Stimulated activated naive B cell treated with anti-CD40 and anti-IgM and Interleukin-4, amounts not matched to agents 10 μg/mL and 1 μg/mL and 100 μg/mL, for 72 hours (primary cell): Measurements from ENCODE around the gene EML5.

Experiments used
- ATAC-seq, 2 donors: fragments of 150-1000 bp; cut with Tn5 transposase; replicated peaks; 2 replicates each; pipeline ENCODE4 v1.10.0; 2021; ENCODE audit warnings: moderate library complexity in 1 of 2
- DNase-seq: peaks from one replicate; pipeline ENCODE4 v3.0.0; 2021
- H3K27ac Mint-ChIP-seq: one replicate; pipeline ENCODE4 v1.8.0; 2022; ENCODE audit warnings: mild to moderate bottlenecking, mixed read lengths
- H3K27me3 Mint-ChIP-seq, 2 donors: one replicate each; pipeline ENCODE4 v1.8.0; 2022; ENCODE audit warnings: mixed read lengths in 2 of 2
- H3K36me3 Mint-ChIP-seq, 2 donors: one replicate each; pipeline ENCODE4 v1.8.0; 2022; ENCODE audit warnings: mixed read lengths in 2 of 2, mild to moderate bottlenecking in 1 of 2
- H3K4me1 Mint-ChIP-seq, 2 donors: one replicate each; pipeline ENCODE4 v1.8.0; 2022; ENCODE audit warnings: mixed read lengths in 2 of 2, mild to moderate bottlenecking in 1 of 2
- H3K4me3 Mint-ChIP-seq, 2 donors: one replicate each; pipeline ENCODE4 v1.8.0; 2022; ENCODE audit warnings: mild to moderate bottlenecking in 2 of 2, mixed read lengths in 2 of 2, moderate library complexity in 1 of 2
- H3K9me3 Mint-ChIP-seq, 2 donors: one replicate each; pipeline ENCODE4 v1.8.0; 2022; ENCODE audit warnings: mixed read lengths in 2 of 2, mild to moderate bottlenecking in 1 of 2

Gene EML5

DNA sequence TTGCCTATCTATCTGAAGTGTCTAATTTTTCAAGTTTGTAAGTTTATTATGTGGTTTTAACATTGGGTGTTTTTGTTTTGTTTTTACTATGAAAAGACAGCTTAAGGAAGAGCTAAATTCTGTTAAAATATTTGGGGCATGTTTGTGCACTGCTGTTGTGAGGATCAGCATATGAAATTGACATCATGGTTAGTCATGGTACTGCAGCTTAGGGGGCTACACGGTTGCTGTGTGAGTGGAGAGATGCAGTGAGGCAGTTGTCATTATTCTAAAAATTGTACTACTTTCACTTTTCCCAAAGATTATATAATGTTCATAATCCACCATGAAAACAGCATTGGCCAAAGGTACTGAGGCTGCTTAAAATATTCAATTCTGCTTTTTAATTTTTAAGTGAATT is 180.9 kb downstream of the EML5 start:
- DNase-seq (no peak), ATAC-seq (no peak)
- Mint-ChIP-seq H3K27ac (peak overlapping the region; percentile 1), H3K9me3 (no peaks in the 10 kb centered on the region), H3K36me3 (peaks cover 44 to 61% of the 10 kb centered on the region in 2 donors), H3K4me1 (peaks cover 9 to 12% of the 10 kb centered on the region in 2 donors), H3K4me3 (no peak overlapping the region), H3K27me3 (no peaks in the 10 kb centered on the region)

DNA sequence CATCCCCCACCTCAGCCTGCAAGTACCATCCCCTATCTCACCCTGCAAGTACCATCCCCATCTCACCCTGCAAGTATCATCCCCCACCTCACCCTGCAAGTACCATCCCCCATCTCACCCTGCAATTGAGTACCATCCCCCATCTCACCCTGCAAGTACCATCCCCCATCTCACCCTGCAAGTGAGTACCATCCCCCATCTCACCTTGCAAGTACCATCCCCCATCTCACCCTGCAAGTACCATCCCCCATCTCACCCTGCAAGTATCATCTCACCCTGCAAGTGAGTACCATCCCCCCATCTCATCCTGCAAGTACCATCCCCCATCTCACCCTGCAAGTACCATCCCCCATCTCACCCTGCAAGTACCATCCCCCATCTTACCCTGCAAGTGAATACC is 184.9 kb downstream of the EML5 start:
- peaks cover 4% of the 10 kb centered on the region in 2 donors for H3K4me1 Mint-ChIP-seq
- ATAC-seq (no peak), DNase-seq (no peak)
- H3K36me3 Mint-ChIP-seq: peaks cover 63 to 84% of the 10 kb centered on the region in 2 donors
- no peaks in the 10 kb centered on the region for H3K27me3 Mint-ChIP-seq
- H3K9me3 Mint-ChIP-seq: no peaks in the 10 kb centered on the region
- H3K27ac Mint-ChIP-seq: no peak overlapping the region
- H3K4me3 Mint-ChIP-seq: no peak overlapping the region

DNA sequence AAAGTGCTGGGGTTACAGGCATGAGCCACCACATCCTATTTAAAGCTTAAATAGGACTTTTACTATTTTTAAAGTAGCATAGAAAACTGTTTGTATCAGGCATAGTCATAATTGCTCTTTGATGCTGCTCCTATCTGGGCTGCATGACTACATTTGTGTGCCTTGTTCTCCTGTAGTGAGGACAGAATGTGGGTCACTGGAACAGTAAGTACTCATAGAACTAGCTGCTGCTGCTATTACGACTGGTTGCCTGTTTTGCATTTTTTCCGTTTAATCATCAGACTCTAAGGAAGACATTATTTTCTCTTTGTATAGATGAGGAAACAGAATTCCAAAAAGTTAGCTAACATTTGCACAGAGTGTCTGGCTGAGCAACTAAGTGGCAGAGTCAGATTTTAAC is 187.2 kb downstream of the EML5 start:
- DNase-seq (no peak), ATAC-seq (peak in 1 of 2 donors; percentile 57)
- no peaks in the 10 kb centered on the region for H3K27me3 Mint-ChIP-seq
- no peak overlapping the region for H3K27ac Mint-ChIP-seq
- H3K4me3 Mint-ChIP-seq: no peak overlapping the region
- H3K4me1 Mint-ChIP-seq: peaks cover 6 to 7% of the 10 kb centered on the region in 2 donors
- H3K9me3 Mint-ChIP-seq: no peaks in the 10 kb centered on the region
- H3K36me3 Mint-ChIP-seq: peaks cover 67 to 81% of the 10 kb centered on the region in 2 donors

DNA sequence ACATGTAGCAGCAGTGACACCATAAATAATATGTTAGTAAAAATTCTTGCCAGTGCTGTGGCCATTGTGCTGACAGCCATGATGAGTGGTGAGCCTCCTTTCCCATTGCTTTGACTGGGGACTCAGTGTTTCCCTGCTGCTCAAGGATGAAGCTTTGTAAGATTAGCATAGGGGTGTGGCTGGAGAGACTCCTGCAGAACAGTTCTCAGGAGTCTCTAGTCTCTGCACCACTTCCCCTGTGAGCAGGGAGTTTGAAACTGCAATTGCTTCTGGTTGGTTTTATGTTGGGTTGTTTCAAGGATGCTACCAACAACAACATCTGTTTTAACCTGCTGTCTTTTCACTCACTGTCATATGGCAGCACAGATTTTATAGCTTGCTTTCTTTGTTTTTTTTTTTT is 188.5 kb downstream of the EML5 start:
- Mint-ChIP-seq H3K36me3 (peaks cover 63 to 74% of the 10 kb centered on the region in 2 donors), H3K9me3 (peaks cover 0 to 2% of the 10 kb centered on the region in 2 donors), H3K4me3 (no peak overlapping the region), H3K27ac (peak overlapping the region; percentile 25), H3K4me1 (peaks cover 13 to 21% of the 10 kb centered on the region in 2 donors), H3K27me3 (no peaks in the 10 kb centered on the region)
- DNase-seq: no peak
- ATAC-seq: no peak

DNA sequence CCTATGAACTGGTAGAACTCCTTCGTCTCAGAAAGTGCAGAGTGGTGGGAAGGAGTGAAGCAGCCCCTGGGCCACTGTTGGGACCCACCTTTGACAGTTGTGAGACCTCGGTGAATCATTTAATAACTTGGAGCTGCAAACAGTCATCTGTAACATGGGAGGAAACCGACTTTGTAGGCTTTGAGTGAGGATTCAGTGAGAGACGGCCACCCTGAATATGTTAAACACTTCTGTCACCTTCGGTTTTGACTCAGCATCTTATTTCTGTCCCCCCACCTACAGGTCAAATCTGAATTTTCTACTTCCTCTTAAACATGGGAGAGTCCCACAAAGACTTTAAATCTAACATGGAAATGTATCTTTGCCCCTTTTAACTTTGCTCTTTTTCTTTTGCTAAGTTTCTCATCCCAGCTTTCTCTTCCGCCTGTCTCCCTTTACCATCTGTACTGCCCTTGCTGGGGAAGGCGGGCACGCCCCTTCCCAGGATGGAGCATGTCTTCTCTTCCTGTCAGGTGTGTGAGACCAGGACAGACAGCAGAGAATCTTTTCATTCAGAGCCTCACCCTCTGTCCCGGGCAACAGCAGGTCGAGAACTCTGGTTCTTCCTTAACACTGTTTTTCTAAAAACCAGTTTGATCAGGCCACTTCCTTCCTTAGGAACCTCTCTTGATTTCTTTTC is 192.9 kb downstream of the EML5 start:
- peaks cover 0 to 2% of the 10 kb centered on the region in 2 donors for H3K9me3 Mint-ChIP-seq
- ATAC-seq: peak; percentile 91 to 92
- H3K27ac Mint-ChIP-seq: peak overlapping the region; percentile 97
- no peaks in the 10 kb centered on the region for H3K27me3 Mint-ChIP-seq
- H3K36me3 Mint-ChIP-seq: peaks cover 65 to 69% of the 10 kb centered on the region in 2 donors
- H3K4me1 Mint-ChIP-seq: peaks cover 35 to 58% of the 10 kb centered on the region in 2 donors
- H3K4me3 Mint-ChIP-seq: peak overlapping the region; percentile 82 to 83
- peak; percentile 69 for DNase-seq

DNA sequence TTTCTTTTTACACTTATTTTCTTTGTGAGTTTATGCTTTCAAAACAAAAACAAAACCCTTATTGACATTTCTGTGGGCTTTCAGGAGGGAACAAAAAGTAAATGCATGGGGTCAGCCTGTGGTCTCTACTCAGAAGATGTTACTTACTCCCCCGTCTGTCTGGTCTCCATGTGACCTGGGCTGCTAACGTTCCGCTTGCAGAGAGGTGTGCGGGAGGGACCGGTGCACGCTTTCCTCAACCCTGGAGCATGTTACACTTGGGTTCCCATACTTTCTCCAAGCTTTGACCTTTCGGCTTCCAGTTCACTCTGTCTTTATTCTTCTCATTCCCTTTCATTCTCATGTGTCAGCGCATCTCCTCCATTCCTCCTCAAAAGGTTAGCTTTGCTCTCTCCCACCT is 193.4 kb downstream of the EML5 start:
- H3K9me3 Mint-ChIP-seq: peaks cover 0 to 2% of the 10 kb centered on the region in 2 donors
- no peak for DNase-seq
- H3K27ac Mint-ChIP-seq: peak overlapping the region; percentile 97
- H3K36me3 Mint-ChIP-seq: peaks cover 61 to 65% of the 10 kb centered on the region in 2 donors
- peaks cover 35 to 58% of the 10 kb centered on the region in 2 donors for H3K4me1 Mint-ChIP-seq
- H3K4me3 Mint-ChIP-seq: peak overlapping the region; percentile 82 to 83
- peak; percentile 18 to 19 for ATAC-seq
- no peaks in the 10 kb centered on the region for H3K27me3 Mint-ChIP-seq

DNA sequence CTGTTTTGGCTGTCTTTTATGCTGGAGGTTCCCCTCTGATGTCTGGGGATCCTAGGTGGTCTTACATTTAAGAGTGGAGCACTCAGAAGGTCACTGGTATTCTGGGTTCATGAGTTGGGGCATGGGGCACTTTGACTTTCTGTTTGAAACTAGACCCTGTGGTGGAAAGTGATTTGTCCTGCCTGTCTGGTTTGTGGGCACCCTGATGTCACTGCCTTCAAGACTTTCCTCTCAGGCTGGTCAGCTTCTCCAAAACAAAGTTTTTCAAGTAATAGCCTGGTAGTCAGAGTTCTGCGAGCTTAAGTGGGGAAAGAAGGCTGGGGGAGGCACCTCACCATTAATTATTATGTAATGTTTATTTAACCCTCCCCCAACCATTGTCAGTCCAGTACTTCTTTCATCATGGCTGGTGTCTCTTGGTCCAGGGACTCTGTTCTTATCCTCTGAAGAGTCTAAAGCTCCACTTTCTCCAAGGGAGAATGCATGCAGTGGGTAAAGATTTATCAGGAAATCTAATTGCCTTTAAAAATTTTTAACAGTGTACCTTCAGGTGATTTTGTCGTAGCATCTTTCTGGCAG is 194.6 kb downstream of the EML5 start:
- peak overlapping the region; percentile 53 for H3K27ac Mint-ChIP-seq

DNA sequence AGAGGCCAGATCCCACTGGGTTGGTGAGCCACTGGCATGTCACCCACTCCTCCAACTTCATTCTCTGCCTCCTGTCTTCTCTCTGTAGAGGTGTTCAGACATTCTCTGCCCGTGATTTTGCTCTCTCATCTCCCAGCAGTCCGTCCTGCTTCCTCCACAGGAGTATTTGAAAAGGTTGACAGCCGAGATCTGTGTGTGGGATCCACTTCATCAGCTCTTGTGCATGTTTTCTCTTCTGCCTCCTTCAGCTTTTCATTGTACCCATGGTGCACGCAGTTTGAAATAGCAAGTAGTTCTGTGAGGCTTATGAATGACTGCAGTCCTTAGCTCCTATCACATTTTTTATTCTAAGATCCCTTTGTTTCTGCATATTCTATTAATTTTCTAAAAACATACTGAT is 195.2 kb downstream of the EML5 start:
- Mint-ChIP-seq H3K4me3 (peak overlapping the region in 1 of 2 donors; percentile 54), H3K36me3 (peaks cover 49 to 54% of the 10 kb centered on the region in 2 donors), H3K27ac (peak overlapping the region; percentile 53), H3K27me3 (no peaks in the 10 kb centered on the region), H3K4me1 (peaks cover 35 to 58% of the 10 kb centered on the region in 2 donors), H3K9me3 (peaks cover 0 to 2% of the 10 kb centered on the region in 2 donors)
- DNase-seq (no peak), ATAC-seq (no peak)

More for the DNA sequence above, 194.6 kb downstream of the EML5 start:
- ATAC-seq (peak; percentile 29 to 40), DNase-seq (peak; percentile 17)
- Mint-ChIP-seq H3K9me3 (peaks cover 0 to 2% of the 10 kb centered on the region in 2 donors), H3K36me3 (peaks cover 54 to 59% of the 10 kb centered on the region in 2 donors), H3K4me3 (peak overlapping the region; percentile 11 to 54), H3K27me3 (no peaks in the 10 kb centered on the region), H3K4me1 (peaks cover 35 to 58% of the 10 kb centered on the region in 2 donors)

DNA sequence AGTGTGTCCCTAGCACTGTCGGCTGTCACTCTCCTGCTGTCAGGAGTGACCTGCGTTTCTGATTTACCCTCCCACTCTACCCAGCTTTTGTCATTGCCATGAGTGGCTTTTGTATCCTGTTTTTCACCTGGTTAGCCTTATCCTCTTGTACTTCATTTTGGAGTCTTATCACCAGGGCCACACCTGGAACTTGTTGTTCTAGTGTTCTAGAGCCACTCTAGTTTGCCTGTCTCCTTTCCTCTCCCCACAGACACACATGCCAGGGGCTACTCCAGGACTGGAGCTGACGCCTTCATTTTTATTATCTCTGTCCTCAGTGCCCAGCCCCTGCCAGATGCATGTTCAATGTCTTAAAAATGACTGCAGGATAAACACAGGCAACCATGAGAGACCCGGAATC is 195.7 kb downstream of the EML5 start:
- Mint-ChIP-seq H3K36me3 (peaks cover 45 to 49% of the 10 kb centered on the region in 2 donors), H3K27me3 (no peaks in the 10 kb centered on the region), H3K9me3 (peaks cover 0 to 2% of the 10 kb centered on the region in 2 donors), H3K4me1 (peaks cover 34 to 58% of the 10 kb centered on the region in 2 donors), H3K27ac (peak overlapping the region; percentile 53), H3K4me3 (no peak overlapping the region)
- DNase-seq: no peak
- no peak for ATAC-seq

DNA sequence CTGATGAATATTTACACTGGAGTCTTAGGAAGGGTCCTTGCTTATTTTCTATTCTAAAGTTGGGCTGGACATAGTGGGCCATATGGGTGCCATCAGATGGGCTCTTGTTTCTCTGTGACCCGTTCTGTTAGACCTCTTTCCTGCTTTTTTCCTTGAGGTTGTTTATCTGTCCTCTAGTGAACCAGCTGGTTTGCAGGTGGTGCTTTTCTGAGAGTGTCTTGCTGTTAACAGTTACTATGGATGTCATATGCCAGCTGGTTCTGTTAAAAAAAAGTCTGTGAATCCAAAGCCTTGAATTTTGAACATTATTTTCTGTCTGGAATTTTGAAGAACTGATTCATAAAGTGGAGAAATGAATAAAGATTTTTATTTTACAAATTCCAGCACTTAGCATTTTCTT is 200.7 kb downstream of the EML5 start:
- H3K4me1 Mint-ChIP-seq: peaks cover 11 to 25% of the 10 kb centered on the region in 2 donors
- no peak for DNase-seq
- H3K36me3 Mint-ChIP-seq: peaks cover 41 to 49% of the 10 kb centered on the region in 2 donors
- H3K4me3 Mint-ChIP-seq: no peak overlapping the region
- H3K27me3 Mint-ChIP-seq: no peaks in the 10 kb centered on the region
- H3K27ac Mint-ChIP-seq: no peak overlapping the region
- ATAC-seq: no peak
- H3K9me3 Mint-ChIP-seq: no peaks in the 10 kb centered on the region

DNA sequence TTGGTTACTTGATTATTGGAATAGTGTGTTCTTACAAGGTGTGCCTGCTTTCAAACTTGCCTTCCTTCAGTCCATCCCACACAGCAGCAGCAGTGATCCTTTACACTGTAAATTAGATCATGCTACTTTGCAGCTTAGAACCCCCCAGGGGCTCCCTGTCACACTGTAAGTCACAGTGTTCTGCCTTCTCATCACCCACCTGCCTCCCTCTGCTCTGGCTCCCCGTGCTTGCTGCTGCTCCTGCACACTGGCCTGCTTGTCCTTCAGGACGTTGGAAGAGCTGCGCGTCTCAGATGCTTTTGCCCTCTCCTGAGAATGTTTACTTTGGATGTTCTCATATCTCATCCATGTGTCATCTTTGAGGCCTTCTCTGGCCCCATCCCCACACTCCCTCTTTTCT is 202.6 kb downstream of the EML5 start:
- Mint-ChIP-seq H3K27ac (no peak overlapping the region), H3K4me3 (no peak overlapping the region), H3K27me3 (no peaks in the 10 kb centered on the region), H3K9me3 (no peaks in the 10 kb centered on the region), H3K36me3 (peaks cover 41 to 55% of the 10 kb centered on the region in 2 donors), H3K4me1 (peaks cover 4 to 13% of the 10 kb centered on the region in 2 donors)
- no peak for DNase-seq
- no peak for ATAC-seq

DNA sequence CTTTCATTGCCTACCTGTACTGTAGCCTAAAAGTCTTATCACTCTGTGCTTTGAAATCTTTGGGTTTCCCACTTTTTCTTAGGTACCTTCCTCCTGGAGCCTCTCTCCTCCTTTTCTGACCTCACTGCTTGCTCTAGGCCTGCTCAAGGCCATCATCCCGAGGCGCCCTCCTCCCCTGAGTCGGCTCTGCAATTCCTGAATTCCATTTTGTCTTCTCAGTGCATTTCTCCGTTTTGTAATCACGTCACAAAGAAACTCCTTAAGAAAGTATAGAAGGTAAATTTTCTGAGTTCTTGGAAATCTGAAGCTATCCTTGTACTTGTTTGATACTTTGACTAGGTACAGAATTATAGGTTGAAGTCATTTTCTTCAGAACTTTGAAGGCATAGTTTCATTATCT is 204.7 kb downstream of the EML5 start:
- Mint-ChIP-seq H3K9me3 (no peaks in the 10 kb centered on the region), H3K27ac (no peak overlapping the region), H3K4me1 (peaks cover 1 to 9% of the 10 kb centered on the region in 2 donors), H3K27me3 (no peaks in the 10 kb centered on the region), H3K4me3 (no peak overlapping the region), H3K36me3 (peaks cover 45 to 62% of the 10 kb centered on the region in 2 donors)
- DNase-seq (no peak), ATAC-seq (no peak)

DNA sequence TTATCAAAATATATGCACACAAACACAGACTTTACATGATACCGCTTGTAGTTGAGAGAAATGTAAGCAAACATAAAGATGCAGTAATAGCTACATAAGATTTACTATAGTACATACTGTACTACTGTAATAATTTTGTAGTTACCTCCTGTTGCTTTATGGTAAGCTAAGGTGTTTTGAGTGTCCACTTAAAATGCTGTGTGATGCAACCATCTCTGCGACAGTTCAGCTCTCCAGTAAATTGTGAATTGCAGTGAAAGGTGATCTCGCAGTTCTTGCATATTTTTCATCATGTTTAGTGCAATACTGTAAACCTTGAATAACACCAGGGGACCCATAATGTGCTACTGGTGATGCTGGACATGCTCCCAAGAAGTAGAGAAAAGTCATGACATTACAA is 208.3 kb downstream of the EML5 start:
- DNase-seq: no peak
- Mint-ChIP-seq H3K4me1 (peaks cover 0 to 9% of the 10 kb centered on the region in 2 donors), H3K4me3 (no peak overlapping the region), H3K27ac (no peak overlapping the region), H3K36me3 (peaks cover 48 to 66% of the 10 kb centered on the region in 2 donors), H3K9me3 (no peaks in the 10 kb centered on the region), H3K27me3 (no peaks in the 10 kb centered on the region)
- ATAC-seq: no peak

DNA sequence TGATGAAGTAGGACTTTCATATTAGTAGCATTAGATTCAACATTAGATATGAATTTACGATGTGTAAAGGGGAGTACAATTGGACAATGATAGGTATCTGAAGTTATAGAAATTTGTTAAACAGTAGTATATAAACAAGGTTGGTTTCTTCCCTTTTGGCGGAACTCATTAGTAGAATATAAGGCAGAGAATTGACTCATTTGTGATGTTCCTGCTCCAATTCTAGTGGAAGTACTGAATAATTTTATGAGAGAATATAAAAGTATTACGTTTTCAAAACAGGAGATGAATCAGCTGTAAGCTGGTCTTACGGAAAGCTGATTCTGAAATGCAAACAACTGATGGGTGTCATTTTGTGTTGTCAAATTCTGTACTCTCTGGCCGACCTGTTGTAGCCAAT is 216.5 kb downstream of the EML5 start:
- no peaks in the 10 kb centered on the region for H3K4me1 Mint-ChIP-seq
- H3K36me3 Mint-ChIP-seq: peaks cover 48 to 57% of the 10 kb centered on the region in 2 donors
- DNase-seq (no peak), ATAC-seq (no peak)
- H3K9me3 Mint-ChIP-seq: no peaks in the 10 kb centered on the region
- H3K27ac Mint-ChIP-seq: no peak overlapping the region
- no peaks in the 10 kb centered on the region for H3K27me3 Mint-ChIP-seq
- H3K4me3 Mint-ChIP-seq: no peak overlapping the region

DNA sequence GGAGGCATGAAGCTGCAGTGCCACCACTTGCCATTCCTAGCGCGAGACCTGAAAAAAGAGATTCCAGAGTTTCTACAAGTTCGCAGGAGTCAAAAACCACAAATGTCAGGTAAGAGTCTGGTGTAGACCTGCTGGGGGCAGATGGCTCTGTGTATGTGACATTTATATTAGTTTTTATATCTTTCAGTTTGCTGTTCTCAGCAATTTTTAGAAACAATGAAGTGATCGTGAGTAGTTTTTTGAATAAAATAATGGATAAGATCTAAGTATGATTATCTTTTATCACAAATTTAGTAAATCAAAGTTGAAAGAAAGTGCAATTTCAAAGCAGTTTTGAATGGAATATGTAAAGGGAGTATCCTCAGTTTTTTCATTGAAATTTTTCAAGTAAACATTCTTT is 220.6 kb downstream of the EML5 start:
- Mint-ChIP-seq H3K27ac (no peak overlapping the region), H3K4me3 (no peak overlapping the region), H3K27me3 (no peaks in the 10 kb centered on the region), H3K9me3 (peaks cover 4 to 5% of the 10 kb centered on the region in 2 donors), H3K4me1 (no peaks in the 10 kb centered on the region), H3K36me3 (peaks cover 34 to 66% of the 10 kb centered on the region in 2 donors)
- DNase-seq (no peak), ATAC-seq (no peak)
